SK-N-SH treated with all-trans-retinoic acid at 6 μM for 48 hours (cell line): ENCODE measurements around the gene SPAG9.

Experiments
- CREB5 ChIP-seq: fragments of 250-450 bp; sonication (Bioruptor Pico); IDR thresholded peaks from 2 replicates; pipeline ENCODE4 v1.5.1; 2020; ENCODE audit warnings: low read depth, mild to moderate bottlenecking, moderate library complexity
- CSRNP3 ChIP-seq: fragments of 250-450 bp; sonication (Bioruptor Pico); IDR thresholded peaks from 2 replicates; pipeline ENCODE4 v1.5.1; 2021; ENCODE audit warnings: mild to moderate bottlenecking, moderate library complexity
- ESRRG ChIP-seq: fragments of 250-450 bp; sonication (Bioruptor Pico); IDR thresholded peaks from 2 replicates; pipeline ENCODE4 v1.6.1; 2021; ENCODE audit warnings: mild to moderate bottlenecking
- ISL1 ChIP-seq: fragments of 250-450 bp; sonication (Bioruptor Pico); IDR thresholded peaks from 2 replicates; pipeline ENCODE4 v2.1.2; 2022; ENCODE audit warnings: mild to moderate bottlenecking, moderate library complexity
- OSR1 ChIP-seq: fragments of 250-450 bp; sonication (Bioruptor Pico); IDR thresholded peaks from 2 replicates; pipeline ENCODE4 v1.8.0; 2022; ENCODE audit warnings: moderate library complexity, mild to moderate bottlenecking, inconsistent platforms
- PATZ1 ChIP-seq: fragments of 250-450 bp; sonication (Bioruptor Pico); IDR thresholded peaks from 2 replicates; pipeline ENCODE4 v1.8.0; 2020; ENCODE audit warnings: mild to moderate bottlenecking, moderate library complexity, borderline replicate concordance
- PPARA ChIP-seq: fragments of 250-450 bp; sonication (Bioruptor Pico); IDR thresholded peaks from 2 replicates; pipeline ENCODE4 v1.5.0; 2020; ENCODE audit warnings: mild to moderate bottlenecking, borderline replicate concordance
- RARB ChIP-seq: fragments of 250-450 bp; sonication (Bioruptor Pico); IDR thresholded peaks from 2 replicates; pipeline ENCODE4 v1.8.0; 2021; ENCODE audit warnings: mild to moderate bottlenecking, moderate library complexity
- TOX ChIP-seq: fragments of 250-450 bp; sonication (Bioruptor Pico); IDR thresholded peaks from 2 replicates; pipeline ENCODE4 v1.8.0; 2021; ENCODE audit warnings: mild to moderate bottlenecking, moderate library complexity, borderline replicate concordance
- ZFP3 ChIP-seq: fragments of 250-450 bp; sonication (Bioruptor Pico); IDR thresholded peaks from 2 replicates; pipeline ENCODE4 v1.5.0; 2020; ENCODE audit warnings: mild to moderate bottlenecking, moderate library complexity
- ZFP30 ChIP-seq: fragments of 450-650 bp; formaldehyde crosslinking; IDR thresholded peaks from 2 replicates; pipeline ENCODE4 v1.5.0; 2022; ENCODE audit warnings: mild to moderate bottlenecking, moderate library complexity

GRCh38 chr17:50959341-50959740 is 161.3 kb downstream of the SPAG9 start:
- TF ChIP-seq CSRNP3 (CRISPR knock-in tag): no peak
- no peak for TF ChIP-seq ISL1 (CRISPR knock-in tag)
- TF ChIP-seq ZFP30: no peak
- TF ChIP-seq PATZ1: no peak
- TF ChIP-seq PPARA (CRISPR knock-in tag): no peak
- TF ChIP-seq ZFP3 (CRISPR knock-in tag): no peak
- no peak for TF ChIP-seq OSR1 (CRISPR knock-in tag)
- no peak for TF ChIP-seq ESRRG (CRISPR knock-in tag)
- no peak for TF ChIP-seq TOX (CRISPR knock-in tag)
- no peak for TF ChIP-seq CREB5
- TF ChIP-seq RARB (CRISPR knock-in tag): no peak
